ENCODE results near the gene SNX3.

The SNX3 gene

DNA sequence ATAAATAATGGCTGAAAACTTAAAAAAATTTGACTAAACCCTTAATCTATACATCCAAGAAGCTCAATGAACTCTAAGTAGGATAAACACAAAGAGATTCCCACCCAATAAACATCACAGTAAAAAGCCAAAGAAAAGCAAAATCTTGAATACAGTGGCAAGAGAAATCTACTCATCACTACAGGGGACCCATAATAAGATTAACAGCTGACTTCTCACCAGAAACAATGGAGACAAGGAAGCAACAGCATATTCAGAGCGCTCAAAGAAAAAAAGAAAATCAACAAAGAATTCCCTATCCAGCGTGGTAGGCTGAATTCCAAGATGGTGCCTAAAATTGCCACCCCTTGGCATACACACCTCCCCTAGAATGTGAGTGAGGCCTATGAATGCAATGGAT lies 18.6 kb downstream of the SNX3 start:
- Histone ChIP-seq H3K27ac (ENCODE audit: low read depth, low read length) (no peak overlapping the region), H2AFZ (ENCODE audit: low read length, unreplicated experiment) (no peak overlapping the region), H3K4me1 (ENCODE audit: control insufficient read depth, insufficient read depth, low read length, unreplicated experiment) (no peaks in the 10 kb centered on the region), H3K4me3 (ENCODE audit: low read depth, low read length) (no peak overlapping the region), H3K36me3 (ENCODE audit: insufficient read depth, low read length) (peaks cover 18% of the 10 kb centered on the region; the same call in 1 of the 2 replicates), H3K79me2 (ENCODE audit: control insufficient read depth, insufficient read depth, low read length, unreplicated experiment) (peaks cover 63% of the 10 kb centered on the region), H3K27me3 (ENCODE audit: insufficient read depth, low read length) (no peaks in the 10 kb centered on the region)

DNA sequence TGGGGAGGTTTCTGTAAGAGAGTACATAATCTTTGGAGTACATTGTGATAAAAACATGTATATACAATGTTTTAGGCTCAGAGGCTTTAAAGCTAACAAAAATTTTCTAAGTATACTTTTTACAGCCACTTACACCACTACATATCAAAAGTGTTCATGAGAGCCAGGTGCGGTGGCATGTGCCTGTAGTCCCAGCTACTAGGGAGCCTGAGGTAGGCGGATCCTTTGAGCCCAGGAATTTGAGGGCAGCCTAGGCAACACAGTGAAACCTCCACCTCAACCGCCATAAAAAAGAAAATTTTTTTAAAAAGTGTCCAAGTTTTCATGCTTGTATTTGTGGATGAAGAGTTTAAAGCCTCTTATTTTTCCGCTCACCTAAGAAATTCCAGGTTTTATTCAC lies 22.5 kb downstream of the SNX3 start:
- H3K79me2 ChIP-seq (ENCODE audit: control insufficient read depth, insufficient read depth, low read length, unreplicated experiment) = peaks cover 52% of the 10 kb centered on the region

DNA sequence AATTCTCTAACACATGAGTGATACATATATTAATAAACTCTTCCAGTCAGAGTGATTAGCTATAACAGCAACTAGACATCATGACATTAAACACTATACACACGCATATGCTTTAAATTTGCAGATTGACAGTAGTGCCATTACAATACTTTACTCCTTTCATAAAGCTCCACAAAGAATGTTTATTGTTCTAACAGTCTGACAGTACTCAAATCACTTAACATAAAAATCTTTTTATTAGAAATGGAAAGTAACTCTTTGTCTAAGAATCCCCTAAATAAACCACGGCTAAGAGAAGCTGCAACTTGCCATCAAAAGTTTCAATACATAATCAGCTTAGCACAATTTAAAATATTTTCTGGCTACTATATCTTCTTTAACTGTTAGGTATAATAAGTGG lies 24.0 kb downstream of the SNX3 start:
- no peak overlapping the region for H2AFZ ChIP-seq (ENCODE audit: low read length, unreplicated experiment)
- no peaks in the 10 kb centered on the region for H3K27me3 ChIP-seq (ENCODE audit: insufficient read depth, low read length)
- peaks cover 9% of the 10 kb centered on the region for H3K36me3 ChIP-seq (ENCODE audit: insufficient read depth, low read length)
- no peak overlapping the region for H3K27ac ChIP-seq (ENCODE audit: low read depth, low read length)
- no peak overlapping the region for H3K4me3 ChIP-seq (ENCODE audit: low read depth, low read length)
- H3K79me2 ChIP-seq (ENCODE audit: control insufficient read depth, insufficient read depth, low read length, unreplicated experiment) = peaks cover 51% of the 10 kb centered on the region
- H3K4me1 ChIP-seq (ENCODE audit: control insufficient read depth, insufficient read depth, low read length, unreplicated experiment) = no peaks in the 10 kb centered on the region

More for the DNA sequence above, 22.5 kb downstream of the SNX3 start:
- Histone ChIP-seq H3K27me3 (ENCODE audit: insufficient read depth, low read length) (no peaks in the 10 kb centered on the region), H3K27ac (ENCODE audit: low read depth, low read length) (no peak overlapping the region), H3K36me3 (ENCODE audit: insufficient read depth, low read length) (peaks cover 19% of the 10 kb centered on the region), H2AFZ (ENCODE audit: low read length, unreplicated experiment) (no peak overlapping the region), H3K4me1 (ENCODE audit: control insufficient read depth, insufficient read depth, low read length, unreplicated experiment) (no peaks in the 10 kb centered on the region), H3K4me3 (ENCODE audit: low read depth, low read length) (no peak overlapping the region)

DNA sequence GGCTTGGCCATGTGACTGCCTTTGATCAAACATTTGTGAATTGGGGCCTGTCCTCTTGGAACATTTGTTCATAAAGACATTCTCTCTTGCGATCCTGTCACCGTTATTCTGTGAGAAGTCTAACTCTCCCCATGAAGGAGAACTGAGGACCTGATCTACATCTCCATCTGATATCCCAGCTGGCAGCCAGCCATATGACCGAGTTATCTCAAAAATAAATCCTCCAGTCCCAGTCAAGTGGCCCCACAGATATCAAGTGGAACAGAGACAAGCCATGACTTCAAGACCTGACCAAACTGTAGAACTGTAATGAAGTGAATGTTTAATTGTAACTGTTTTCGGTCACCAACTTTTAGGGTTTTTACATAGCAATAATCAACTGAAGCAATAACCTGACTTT lies 25.7 kb downstream of the SNX3 start:
- Histone ChIP-seq H3K27me3 (ENCODE audit: insufficient read depth, low read length) (no peaks in the 10 kb centered on the region), H3K4me1 (ENCODE audit: control insufficient read depth, insufficient read depth, low read length, unreplicated experiment) (no peaks in the 10 kb centered on the region), H2AFZ (ENCODE audit: low read length, unreplicated experiment) (no peak overlapping the region), H3K27ac (ENCODE audit: low read depth, low read length) (no peak overlapping the region), H3K4me3 (ENCODE audit: low read depth, low read length) (no peak overlapping the region), H3K36me3 (ENCODE audit: insufficient read depth, low read length) (peaks cover 5% of the 10 kb centered on the region; the same call in 1 of the 2 replicates), H3K79me2 (ENCODE audit: control insufficient read depth, insufficient read depth, low read length, unreplicated experiment) (peaks cover 54% of the 10 kb centered on the region)

DNA sequence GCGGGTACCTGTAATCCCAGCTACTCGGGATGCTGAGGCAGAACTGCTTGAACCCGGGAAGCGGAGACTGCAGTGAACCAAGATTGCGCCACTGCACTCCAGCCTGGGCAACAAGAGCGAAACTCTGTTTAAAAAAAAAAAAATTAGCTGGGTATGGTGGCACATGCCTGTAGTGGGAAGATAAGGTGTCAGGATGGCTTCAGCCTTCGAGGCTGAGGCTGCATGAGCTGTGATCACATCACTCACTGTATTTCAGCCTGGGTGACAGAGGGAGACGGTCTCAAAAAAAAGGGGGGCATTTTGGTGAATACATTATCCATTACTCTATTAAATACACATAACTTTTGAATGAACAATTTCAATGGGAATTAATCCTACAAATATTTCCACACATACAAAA lies 32.4 kb downstream of the SNX3 start:
- Histone ChIP-seq H3K4me3 (ENCODE audit: low read depth, low read length) (no peak overlapping the region), H3K27me3 (ENCODE audit: insufficient read depth, low read length) (no peaks in the 10 kb centered on the region), H3K79me2 (ENCODE audit: control insufficient read depth, insufficient read depth, low read length, unreplicated experiment) (peaks cover 54% of the 10 kb centered on the region), H3K36me3 (ENCODE audit: insufficient read depth, low read length) (no peaks in the 10 kb centered on the region), H3K4me1 (ENCODE audit: control insufficient read depth, insufficient read depth, low read length, unreplicated experiment) (peaks cover 8% of the 10 kb centered on the region), H2AFZ (ENCODE audit: low read length, unreplicated experiment) (no peak overlapping the region), H3K27ac (ENCODE audit: low read depth, low read length) (no peak overlapping the region)

DNA sequence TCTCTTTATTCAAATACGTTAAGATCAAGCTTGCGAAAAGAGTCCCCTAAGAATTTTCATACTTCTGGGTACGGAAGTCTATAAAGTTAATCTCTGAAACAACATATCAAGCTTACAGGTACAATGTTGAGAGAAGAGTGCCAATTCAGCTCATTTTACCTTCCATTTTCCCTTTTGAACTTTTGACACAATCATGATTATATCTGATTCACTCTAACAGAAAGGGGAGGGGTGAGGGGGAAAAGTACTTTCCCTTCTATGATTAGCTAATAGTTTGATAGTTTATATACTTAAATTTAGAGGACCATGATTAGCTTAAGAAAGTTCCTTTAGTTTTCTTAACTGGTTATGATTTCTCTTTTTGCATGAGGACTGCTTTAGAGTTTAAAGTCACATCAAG lies 33.5 kb downstream of the SNX3 start:
- H3K27me3 ChIP-seq (ENCODE audit: insufficient read depth, low read length) = no peaks in the 10 kb centered on the region
- H2AFZ ChIP-seq (ENCODE audit: low read length, unreplicated experiment) = no peak overlapping the region
- H3K4me3 ChIP-seq (ENCODE audit: low read depth, low read length) = no peak overlapping the region
- H3K36me3 ChIP-seq (ENCODE audit: insufficient read depth, low read length) = peaks cover 2% of the 10 kb centered on the region; the same call in 1 of the 2 replicates
- no peak overlapping the region for H3K27ac ChIP-seq (ENCODE audit: low read depth, low read length)
- H3K4me1 ChIP-seq (ENCODE audit: control insufficient read depth, insufficient read depth, low read length, unreplicated experiment) = peaks cover 14% of the 10 kb centered on the region
- H3K79me2 ChIP-seq (ENCODE audit: control insufficient read depth, insufficient read depth, low read length, unreplicated experiment) = peaks cover 48% of the 10 kb centered on the region

DNA sequence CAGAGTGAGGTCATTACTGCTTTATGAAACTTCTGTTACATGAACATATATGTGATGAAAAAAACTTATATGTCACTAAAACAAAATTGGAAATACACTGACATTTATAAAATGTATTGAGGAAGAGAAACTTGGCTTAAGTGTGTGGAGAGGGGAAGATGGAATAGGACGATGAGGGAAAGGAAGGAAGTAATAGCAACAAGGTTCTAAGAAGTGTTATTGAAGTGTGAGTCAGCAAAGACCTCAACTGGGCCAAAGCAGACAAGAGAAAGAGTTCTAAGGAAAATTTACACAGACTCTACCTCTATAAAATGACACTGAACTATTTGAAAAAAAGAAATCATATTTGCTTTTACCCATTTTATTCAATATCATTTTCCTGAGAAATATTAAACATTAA lies 38.3 kb downstream of the SNX3 start:
- peaks cover 21% of the 10 kb centered on the region for H3K36me3 ChIP-seq (ENCODE audit: insufficient read depth, low read length)
- H3K4me1 ChIP-seq (ENCODE audit: control insufficient read depth, insufficient read depth, low read length, unreplicated experiment) = peaks cover 11% of the 10 kb centered on the region
- H2AFZ ChIP-seq (ENCODE audit: low read length, unreplicated experiment) = no peak overlapping the region
- no peaks in the 10 kb centered on the region for H3K27me3 ChIP-seq (ENCODE audit: insufficient read depth, low read length)
- no peak overlapping the region for H3K4me3 ChIP-seq (ENCODE audit: low read depth, low read length)
- H3K79me2 ChIP-seq (ENCODE audit: control insufficient read depth, insufficient read depth, low read length, unreplicated experiment) = peaks cover 32% of the 10 kb centered on the region
- peak overlapping the region; percentile 59 for H3K27ac ChIP-seq (ENCODE audit: low read depth, low read length)

DNA sequence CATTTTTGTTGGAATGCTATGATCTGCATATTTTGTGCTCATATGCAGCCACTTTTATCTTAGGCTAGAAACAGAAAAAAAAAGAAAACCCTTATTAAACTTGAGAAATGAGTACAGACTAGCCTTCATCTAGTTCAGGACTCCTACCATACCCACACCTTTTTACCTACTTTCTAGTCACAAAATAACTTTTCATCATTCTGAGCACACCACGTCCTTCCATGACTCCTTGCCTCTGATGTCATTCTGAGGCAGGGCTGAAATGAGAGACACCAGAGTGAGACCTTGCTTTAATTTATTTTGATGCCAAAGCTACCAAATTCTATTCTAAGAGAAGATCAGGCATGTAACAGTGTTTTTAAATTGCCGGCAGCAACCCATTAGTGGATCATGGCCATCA lies 38.8 kb downstream of the SNX3 start:
- peaks cover 8% of the 10 kb centered on the region for H3K4me1 ChIP-seq (ENCODE audit: control insufficient read depth, insufficient read depth, low read length, unreplicated experiment)
- no peaks in the 10 kb centered on the region for H3K27me3 ChIP-seq (ENCODE audit: insufficient read depth, low read length)
- no peak overlapping the region for H2AFZ ChIP-seq (ENCODE audit: low read length, unreplicated experiment)
- peaks cover 30% of the 10 kb centered on the region for H3K79me2 ChIP-seq (ENCODE audit: control insufficient read depth, insufficient read depth, low read length, unreplicated experiment)
- no peak overlapping the region for H3K4me3 ChIP-seq (ENCODE audit: low read depth, low read length)
- peaks cover 21% of the 10 kb centered on the region for H3K36me3 ChIP-seq (ENCODE audit: insufficient read depth, low read length)
- 0 out of 2 replicates have a peak overlapping the region, but pooled peaks have one; percentile 27 for H3K27ac ChIP-seq (ENCODE audit: low read depth, low read length)

DNA sequence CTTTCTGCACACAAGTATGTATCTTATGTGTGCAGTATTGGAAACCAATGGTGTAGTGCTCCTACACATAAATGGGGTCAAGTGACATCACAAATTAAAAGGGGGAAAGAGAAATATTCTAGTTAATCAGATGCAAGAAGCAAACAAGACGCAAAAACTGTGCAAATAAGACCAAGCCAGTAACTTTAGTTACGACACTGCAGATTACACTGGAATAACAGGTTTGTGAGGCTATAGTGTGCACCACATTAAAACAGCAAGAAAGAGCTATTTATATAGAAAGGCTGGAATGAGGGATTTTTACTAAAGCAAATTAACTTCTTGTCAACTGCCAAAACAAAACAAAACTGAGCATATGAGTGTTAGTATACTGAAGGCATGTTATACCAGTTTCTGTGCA lies 49.2 kb downstream of the SNX3 start:
- no peak overlapping the region for H3K4me3 ChIP-seq (ENCODE audit: low read depth, low read length)
- no peaks in the 10 kb centered on the region for H3K4me1 ChIP-seq (ENCODE audit: control insufficient read depth, insufficient read depth, low read length, unreplicated experiment)
- H3K36me3 ChIP-seq (ENCODE audit: insufficient read depth, low read length) = peaks cover 14% of the 10 kb centered on the region; the same call in 1 of the 2 replicates
- H3K27ac ChIP-seq (ENCODE audit: low read depth, low read length) = no peak overlapping the region
- H3K79me2 ChIP-seq (ENCODE audit: control insufficient read depth, insufficient read depth, low read length, unreplicated experiment) = peaks cover 12% of the 10 kb centered on the region
- H2AFZ ChIP-seq (ENCODE audit: low read length, unreplicated experiment) = no peak overlapping the region
- no peaks in the 10 kb centered on the region for H3K27me3 ChIP-seq (ENCODE audit: insufficient read depth, low read length)

DNA sequence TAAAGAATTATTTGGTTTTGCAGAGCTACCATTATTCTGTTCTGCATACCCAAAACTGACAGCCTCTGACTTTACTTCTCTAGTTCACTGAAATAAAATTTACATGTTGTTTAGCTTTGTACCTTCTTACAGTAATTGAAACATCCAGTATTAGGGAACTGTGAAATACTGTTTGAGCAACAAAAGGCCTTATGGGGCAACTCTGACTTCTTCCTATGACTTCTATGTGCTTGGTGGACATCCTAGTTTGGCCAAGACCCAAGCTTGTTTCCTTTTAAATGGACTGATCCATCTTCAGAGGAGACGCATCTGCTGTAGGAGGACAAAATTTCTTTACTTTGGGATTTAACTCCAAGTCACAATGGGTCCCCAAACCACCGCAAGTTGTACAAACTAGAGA lies 50.3 kb downstream of the SNX3 start:
- Histone ChIP-seq H3K27ac (ENCODE audit: low read depth, low read length) (no peak overlapping the region), H3K79me2 (ENCODE audit: control insufficient read depth, insufficient read depth, low read length, unreplicated experiment) (peaks cover 7% of the 10 kb centered on the region), H2AFZ (ENCODE audit: low read length, unreplicated experiment) (no peak overlapping the region), H3K36me3 (ENCODE audit: insufficient read depth, low read length) (peaks cover 14% of the 10 kb centered on the region; the same call in 1 of the 2 replicates), H3K4me1 (ENCODE audit: control insufficient read depth, insufficient read depth, low read length, unreplicated experiment) (no peaks in the 10 kb centered on the region), H3K4me3 (ENCODE audit: low read depth, low read length) (no peak overlapping the region), H3K27me3 (ENCODE audit: insufficient read depth, low read length) (no peaks in the 10 kb centered on the region)

DNA sequence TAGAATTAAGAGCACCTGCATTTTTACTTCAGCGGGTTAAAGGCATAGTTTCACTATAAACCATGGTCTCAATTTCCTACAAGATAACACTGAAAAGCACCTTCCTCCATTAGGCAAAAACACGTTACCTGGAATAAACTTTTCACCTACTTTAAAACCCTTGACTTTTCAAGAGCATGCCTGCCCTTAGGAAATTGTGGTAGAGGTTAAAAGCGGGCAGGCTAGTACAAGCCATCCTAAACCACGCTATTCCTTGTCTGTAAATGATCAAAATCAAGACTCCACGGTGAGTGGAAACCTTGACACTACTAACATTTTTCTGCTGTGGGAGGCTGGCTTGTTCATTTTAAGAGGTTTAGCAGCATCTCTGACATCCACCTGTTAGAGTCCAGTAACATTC lies 51.1 kb downstream of the SNX3 start:
- Histone ChIP-seq H3K4me1 (ENCODE audit: control insufficient read depth, insufficient read depth, low read length, unreplicated experiment) (no peaks in the 10 kb centered on the region), H3K36me3 (ENCODE audit: insufficient read depth, low read length) (peaks cover 14% of the 10 kb centered on the region; the same call in 1 of the 2 replicates), H3K27me3 (ENCODE audit: insufficient read depth, low read length) (no peaks in the 10 kb centered on the region), H3K4me3 (ENCODE audit: low read depth, low read length) (no peak overlapping the region), H2AFZ (ENCODE audit: low read length, unreplicated experiment) (no peak overlapping the region), H3K79me2 (ENCODE audit: control insufficient read depth, insufficient read depth, low read length, unreplicated experiment) (peaks cover 3% of the 10 kb centered on the region), H3K27ac (ENCODE audit: low read depth, low read length) (no peak overlapping the region)

Measured in ACC112 (cell line).